Endothelial cell of umbilical vein (primary cell): ENCODE measurements around the gene FRA10AC1. TPM values are rescaled to one million over a fixed set of nuclear protein-coding genes. Genes with fewer than 3 reads are reported as not detected.

ENCODE experiments used
- BruUV-seq: library from RNA; stranded (reverse); fragments of 400-500 nt; replicated peaks from 2 replicates; lab custom pipeline; 2021; lab: Mats Ljungman, UMichigan
- CTCF ChIA-PET: fragments of 300-600, 350-600 bp; sonication (Branson Sonifier 250); formaldehyde crosslinking; loops from one replicate; lab custom pipeline; 2021; ENCODE audit warnings: antibody characterized with exemption, inconsistent platforms; lab: Charles Lee
- POLR2A ChIA-PET: fragments of 300-600, 350-600 bp; sonication (Branson Sonifier 250); formaldehyde crosslinking; loops from one replicate; lab custom pipeline; 2021; ENCODE audit warnings: antibody characterized with exemption, inconsistent platforms; lab: Charles Lee
- DNase-seq: peaks from one replicate; pipeline ENCODE4 v3.0.0-alpha.2; 2011; ENCODE audit warnings: low read depth, low spot score
- FAIRE-seq: peaks from 2 replicates; lab custom pipeline; 2011; peaks lifted over from hg19 to GRCh38; lab: Jason Lieb, UNC
- H2AFZ ChIP-seq: 2 replicates; pipeline ENCODE4 v1.6.0; 2012; ENCODE audit warnings: low read depth, low read length, control low read depth, inconsistent platforms
- H3K27ac ChIP-seq: 2 replicates; pipeline ENCODE4 v1.5.1; 2011; ENCODE audit warnings: low read depth, mild to moderate bottlenecking, control low read depth, low read length, moderate library complexity; ENCODE audit not compliant: insufficient read depth
- H3K27me3 ChIP-seq, 2 experiments: 2 replicates each; pipeline versions ENCODE4 v1.6.0 to v1.6.1; 2011; ENCODE audit warnings: low read length in 2 of 2, mixed read lengths in 1 of 2; ENCODE audit not compliant: control insufficient read depth in 2 of 2, insufficient read depth in 2 of 2
- H3K36me3 ChIP-seq, 2 experiments: 2 replicates in 1 of 2; 3 replicates in 1 of 2; pipeline ENCODE4 v1.5.1; 2011; ENCODE audit warnings: low read length in 2 of 2, mild to moderate bottlenecking in 1 of 2, moderate library complexity in 1 of 2; ENCODE audit not compliant: control insufficient read depth in 2 of 2, insufficient read depth in 2 of 2; ENCODE audit errors: extremely low read depth in 1 of 2
- H3K4me1 ChIP-seq: 3 replicates; pipeline ENCODE4 v1.5.1; 2011; ENCODE audit warnings: mild to moderate bottlenecking, low read length; ENCODE audit not compliant: control insufficient read depth, insufficient read depth; ENCODE audit errors: extremely low read depth
- H3K4me2 ChIP-seq: 2 replicates; pipeline ENCODE4 v1.6.1; 2011; ENCODE audit warnings: low read length, control low read depth, mixed read lengths; ENCODE audit not compliant: insufficient read depth
- H3K4me3 ChIP-seq, 3 experiments: fragments of 200-600 bp in 1 of 3; sonication (generic), shearing (Covaris generic) in 1 of 3; replicated peaks in 1 of 3; 2 replicates each; pipeline ENCODE4 v1.5.1; 2011 to 2016; ENCODE audit warnings: control low read depth in 3 of 3, low read length in 3 of 3, mild to moderate bottlenecking in 2 of 3, inconsistent platforms in 1 of 3, low read depth in 1 of 3, moderate library complexity in 1 of 3; ENCODE audit not compliant: insufficient read depth in 1 of 3
- H3K79me2 ChIP-seq: 2 replicates; pipeline ENCODE4 v1.6.0; 2012; ENCODE audit warnings: low read length, inconsistent platforms; ENCODE audit not compliant: control insufficient read depth, insufficient read depth
- H3K9ac ChIP-seq: replicated peaks from 2 replicates; pipeline ENCODE3; 2011; ENCODE audit warnings: low read length, control low read depth; ENCODE audit not compliant: insufficient read depth; ENCODE audit errors: extremely low read depth
- H3K9me1 ChIP-seq: replicated peaks from 3 replicates; pipeline ENCODE4 v1.6.0; 2011; ENCODE audit warnings: mild to moderate bottlenecking, low read length; ENCODE audit not compliant: control insufficient read depth, insufficient read depth; ENCODE audit errors: extremely low read depth
- H3K9me3 ChIP-seq: replicated peaks from 2 replicates; pipeline ENCODE4 v1.5.1; 2012; ENCODE audit warnings: low read length, inconsistent platforms; ENCODE audit not compliant: control insufficient read depth, insufficient read depth
- H4K20me1 ChIP-seq: replicated peaks from 2 replicates; pipeline ENCODE3; 2011; ENCODE audit warnings: mild to moderate bottlenecking, low read length; ENCODE audit not compliant: control insufficient read depth, insufficient read depth; ENCODE audit errors: extremely low read depth
- EZH2 ChIP-seq: IDR thresholded peaks from 2 replicates; pipeline ENCODE4 v1.6.1; 2012; ENCODE audit warnings: borderline replicate concordance, low read depth, mild to moderate bottlenecking, moderate library complexity, low read length, inconsistent platforms; ENCODE audit not compliant: severe bottlenecking
- FOS ChIP-seq: IDR thresholded peaks from 2 replicates; pipeline ENCODE4 v1.6.1; 2011; ENCODE audit warnings: mild to moderate bottlenecking, low read length, moderate library complexity, borderline replicate concordance; ENCODE audit not compliant: insufficient read depth
- GATA2 ChIP-seq: IDR thresholded peaks from 2 replicates; pipeline ENCODE4 v1.7.0; 2011; ENCODE audit warnings: low read depth, mild to moderate bottlenecking, moderate library complexity, mixed read lengths, low read length; ENCODE audit not compliant: insufficient read length, insufficient read depth
- JUN ChIP-seq: IDR thresholded peaks from 2 replicates; pipeline ENCODE4 v1.6.1; 2011; ENCODE audit warnings: borderline replicate concordance, low read depth; ENCODE audit not compliant: insufficient read length, insufficient read depth
- MYC ChIP-seq: IDR thresholded peaks from one replicate; pipeline ENCODE4 v1.6.1; 2011; ENCODE audit warnings: mild to moderate bottlenecking, low read depth, low read length
- POLR2A ChIP-seq: IDR thresholded peaks from 2 replicates; pipeline ENCODE4 v1.6.1; 2012; ENCODE audit warnings: low read depth, mild to moderate bottlenecking, control low read depth, low read length
- POLR2AphosphoS5 ChIP-seq: IDR thresholded peaks from 2 replicates; pipeline ENCODE4 v1.6.1; 2012; ENCODE audit warnings: low read depth, mild to moderate bottlenecking, control low read depth, low read length, moderate library complexity; ENCODE audit not compliant: insufficient read depth
- dilution Hi-C: fragments of 300-500 bp; cut with MboI; formaldehyde crosslinking; loops from one replicate; pipeline ENCODE4 v1.15.0; 2019; ENCODE audit warnings: low sequenced_read_pairs; ENCODE audit not compliant: extremely low pct_ligation_motif_present
- intact Hi-C: fragments of 100-400 bp; cut with micrococcal nuclease; formaldehyde crosslinking; loops from one replicate; pipeline ENCODE4 v1.10.0; 2022
- polyA plus RNA-seq, 4 experiments: library from polyadenylated mRNA; depleted of rRNA in 3 of 4; stranded (reverse) in 3 of 4; unstranded in 1 of 4; fragments of >200 nt; gene quantifications; 2 replicates each; pipeline versions ENCODE4 v1.2.1 to v1.2.3, GENCODE V29; 2011 to 2012; ENCODE audit warnings: missing spikeins in 1 of 4
- total RNA-seq: library from RNA; stranded (reverse); gene quantifications from 2 replicates; pipeline ENCODE4 v1.2.3, GENCODE V29; 2021
- TF ChIP-seq, protein P1 (sequence below), 2 donors: IDR thresholded peaks; 1 replicate in 1 of 2; 2 replicates in 1 of 2; pipeline ENCODE4 v1.5.1; 2011; ENCODE audit warnings: low read length in 2 of 2, mild to moderate bottlenecking in 2 of 2, moderate library complexity in 2 of 2, control low read depth in 1 of 2, inconsistent platforms in 1 of 2, low read depth in 1 of 2; ENCODE audit not compliant: insufficient read depth in 1 of 2; ENCODE audit errors: extremely low read depth in 1 of 2
- TF ChIP-seq, protein P2 (sequence below): IDR thresholded peaks from 2 replicates; pipeline ENCODE4 v1.6.1; 2011; ENCODE audit not compliant: insufficient read depth, insufficient read length

Gene FRA10AC1
- total and polyA plus RNA-seq, 2 donors (not counting 3 experiments of a cell fraction or from before 2014, with no cell fraction given): 4.0 to 24.4 TPM

DNA sequence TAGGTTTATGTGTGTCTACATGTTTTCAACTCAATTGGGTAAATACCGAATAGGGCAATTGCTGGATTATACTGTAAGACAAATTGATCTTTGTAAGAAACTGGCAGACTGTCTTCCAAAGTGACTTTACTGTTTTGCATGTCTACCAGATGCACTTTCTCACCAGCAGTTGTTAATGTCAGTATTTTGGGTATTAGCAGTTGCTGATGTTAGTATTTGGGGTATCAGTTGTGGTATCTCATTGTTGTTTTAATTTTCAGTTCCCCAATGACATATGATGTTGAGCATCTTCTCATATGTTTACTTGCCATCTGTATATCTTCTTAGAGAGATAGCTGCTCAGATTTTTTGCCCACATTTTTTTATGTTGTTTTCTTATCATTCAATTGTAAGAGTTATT is 79.5 kb downstream of the FRA10AC1 start:
- dilution Hi-C loops: no loop called here
- no peaks in the 10 kb centered on the region for H3K36me3 ChIP-seq
- FAIRE-seq: no peak
- no peak overlapping the region for H3K4me2 ChIP-seq
- no peaks in the 10 kb centered on the region for H4K20me1 ChIP-seq
- H2AFZ ChIP-seq: no peak overlapping the region
- H3K79me2 ChIP-seq: no peaks in the 10 kb centered on the region
- H3K27me3 ChIP-seq: peaks cover 7 to 13% of the 10 kb centered on the region in 2 experiments
- H3K9me3 ChIP-seq: no peaks in the 10 kb centered on the region
- H3K4me3 ChIP-seq: no peak overlapping the region
- no peak overlapping the region for H3K9ac ChIP-seq
- H3K4me1 ChIP-seq: no peaks in the 10 kb centered on the region
- ChIA-PET POLR2A (no interaction called here), CTCF (no interaction called here)
- TF ChIP-seq POLR2AphosphoS5: no peak
- TF ChIP-seq FOS: no peak
- TF ChIP-seq, protein P1, sequence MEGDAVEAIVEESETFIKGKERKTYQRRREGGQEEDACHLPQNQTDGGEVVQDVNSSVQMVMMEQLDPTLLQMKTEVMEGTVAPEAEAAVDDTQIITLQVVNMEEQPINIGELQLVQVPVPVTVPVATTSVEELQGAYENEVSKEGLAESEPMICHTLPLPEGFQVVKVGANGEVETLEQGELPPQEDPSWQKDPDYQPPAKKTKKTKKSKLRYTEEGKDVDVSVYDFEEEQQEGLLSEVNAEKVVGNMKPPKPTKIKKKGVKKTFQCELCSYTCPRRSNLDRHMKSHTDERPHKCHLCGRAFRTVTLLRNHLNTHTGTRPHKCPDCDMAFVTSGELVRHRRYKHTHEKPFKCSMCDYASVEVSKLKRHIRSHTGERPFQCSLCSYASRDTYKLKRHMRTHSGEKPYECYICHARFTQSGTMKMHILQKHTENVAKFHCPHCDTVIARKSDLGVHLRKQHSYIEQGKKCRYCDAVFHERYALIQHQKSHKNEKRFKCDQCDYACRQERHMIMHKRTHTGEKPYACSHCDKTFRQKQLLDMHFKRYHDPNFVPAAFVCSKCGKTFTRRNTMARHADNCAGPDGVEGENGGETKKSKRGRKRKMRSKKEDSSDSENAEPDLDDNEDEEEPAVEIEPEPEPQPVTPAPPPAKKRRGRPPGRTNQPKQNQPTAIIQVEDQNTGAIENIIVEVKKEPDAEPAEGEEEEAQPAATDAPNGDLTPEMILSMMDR (IDR thresholded peaks at IDR 0.05; ENCODE audit: extremely low read depth in 1 of 2, insufficient read depth in 1 of 2, low read depth in 1 of 2, low read length in 2 of 2): no peak
- TF ChIP-seq MYC: no peak
- TF ChIP-seq, protein P2, sequence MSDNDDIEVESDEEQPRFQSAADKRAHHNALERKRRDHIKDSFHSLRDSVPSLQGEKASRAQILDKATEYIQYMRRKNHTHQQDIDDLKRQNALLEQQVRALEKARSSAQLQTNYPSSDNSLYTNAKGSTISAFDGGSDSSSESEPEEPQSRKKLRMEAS: no peak
- TF ChIP-seq JUN: no peak
- TF ChIP-seq GATA2: no peak
- no peak for TF ChIP-seq EZH2
- TF ChIP-seq POLR2A: no peak
- DNase-seq: no peak
- no TSS peak for BruUV-seq
- intact Hi-C loops: no loop called here
- H3K27ac ChIP-seq: no peak overlapping the region
- no peaks in the 10 kb centered on the region for H3K9me1 ChIP-seq
